ENCODE measurements around the gene CASKIN1.

Gene CASKIN1

GRCh38 chr16:2176047-2176446, 20.4 kb downstream of the CASKIN1 start:
- no peak for DNase-seq (ENCODE audit: low spot score)

GRCh38 chr16:2175454-2175853, 21.0 kb downstream of the CASKIN1 start:
- DNase-seq (ENCODE audit: low spot score): no peak

GRCh38 chr16:2174396-2175131, 21.8 kb downstream of the CASKIN1 start:
- DNase-seq (ENCODE audit: low spot score): peak; percentile 72

DNA sequence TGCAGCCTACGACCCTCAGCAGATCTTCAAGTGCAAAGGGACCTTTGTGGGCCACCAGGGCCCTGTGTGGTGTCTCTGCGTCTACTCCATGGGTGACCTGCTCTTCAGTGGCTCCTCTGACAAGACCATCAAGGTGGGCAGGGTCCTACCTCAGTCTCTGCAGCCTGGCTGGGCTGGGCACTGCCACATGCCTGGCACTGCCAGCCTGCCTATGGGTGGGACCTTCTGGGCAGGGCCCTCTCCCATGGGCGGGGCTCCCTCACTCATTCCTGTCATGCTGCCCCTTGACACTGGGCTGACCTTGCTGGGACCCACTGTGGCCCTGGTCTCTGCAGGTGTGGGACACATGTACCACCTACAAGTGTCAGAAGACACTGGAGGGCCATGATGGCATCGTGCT, 22.5 kb downstream of the CASKIN1 start:
- no peak for DNase-seq (ENCODE audit: low spot score)

- DNase-seq (ENCODE audit: low spot score): no peak
Observed at GRCh38 chr16:2173366-2173765, 23.0 kb downstream of the CASKIN1 start.

DNA sequence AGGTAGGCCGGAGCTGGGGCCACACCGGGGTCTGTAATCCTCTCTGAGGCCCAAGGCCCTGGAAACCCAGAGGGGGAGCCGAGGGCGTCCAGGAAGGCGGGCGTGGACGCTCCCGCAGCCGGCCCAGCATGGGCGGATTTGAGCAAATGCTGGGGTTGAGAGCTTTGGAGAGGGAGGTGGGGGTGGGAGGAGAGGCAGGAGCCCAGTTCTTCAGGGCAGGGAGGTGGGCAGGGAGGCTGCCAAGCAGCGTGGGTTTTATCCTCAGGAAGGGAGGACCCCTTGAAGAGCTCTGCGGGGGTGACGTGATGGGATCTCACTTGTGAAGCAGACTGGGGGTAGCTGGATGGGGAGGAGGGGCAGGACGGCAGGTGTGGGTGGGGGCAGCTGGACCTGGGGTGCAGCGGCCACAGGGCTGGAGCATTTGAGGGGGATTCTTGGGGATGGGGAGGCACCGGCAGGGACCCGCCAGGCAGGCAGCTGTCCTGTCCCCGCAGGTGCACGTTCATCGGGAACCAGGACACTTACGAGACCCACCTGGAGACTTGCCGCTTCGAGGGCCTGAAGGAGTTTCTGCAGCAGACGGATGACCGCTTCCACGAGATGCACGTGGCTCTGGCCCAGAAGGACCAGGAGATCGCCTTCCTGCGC, 23.6 kb downstream of the CASKIN1 start:
- no peak for DNase-seq (ENCODE audit: low spot score)

DNA sequence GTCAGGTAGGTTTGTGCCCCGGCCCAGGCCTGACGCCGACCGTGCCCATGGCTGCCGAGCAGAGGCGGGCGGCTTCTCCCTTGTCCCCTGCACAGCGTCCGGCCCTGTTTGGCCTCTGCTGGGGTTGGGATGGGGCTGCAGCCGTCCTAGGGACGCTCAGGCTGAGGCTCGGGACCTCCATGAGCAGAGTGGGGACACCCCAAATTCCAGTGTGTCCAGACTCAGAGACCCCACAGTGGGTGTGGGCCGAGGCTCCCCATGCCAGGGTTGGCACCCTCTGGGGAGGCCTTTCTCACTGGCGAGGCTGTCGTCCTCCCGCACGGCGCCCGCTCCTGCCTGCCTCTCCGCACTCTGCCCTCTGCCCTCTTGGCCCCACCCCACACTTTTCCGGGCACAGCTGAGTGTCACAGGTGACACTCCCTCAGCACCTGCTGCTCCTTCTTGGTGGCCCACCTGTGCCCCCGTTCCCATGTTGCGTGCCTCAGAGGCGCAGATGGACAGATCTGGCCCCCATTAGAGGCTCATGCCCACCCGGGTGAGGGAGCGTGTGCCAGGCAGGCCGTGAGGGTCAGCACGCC, 24.7 kb downstream of the CASKIN1 start:
- DNase-seq (ENCODE audit: low spot score): no peak

- DNase-seq (ENCODE audit: low spot score): no peak
Observed at GRCh38 chr16:2170587-2171435, 25.6 kb downstream of the CASKIN1 start.

GRCh38 chr16:2170080-2170479, 26.3 kb downstream of the CASKIN1 start:
- no peak for DNase-seq (ENCODE audit: low spot score)

DNA sequence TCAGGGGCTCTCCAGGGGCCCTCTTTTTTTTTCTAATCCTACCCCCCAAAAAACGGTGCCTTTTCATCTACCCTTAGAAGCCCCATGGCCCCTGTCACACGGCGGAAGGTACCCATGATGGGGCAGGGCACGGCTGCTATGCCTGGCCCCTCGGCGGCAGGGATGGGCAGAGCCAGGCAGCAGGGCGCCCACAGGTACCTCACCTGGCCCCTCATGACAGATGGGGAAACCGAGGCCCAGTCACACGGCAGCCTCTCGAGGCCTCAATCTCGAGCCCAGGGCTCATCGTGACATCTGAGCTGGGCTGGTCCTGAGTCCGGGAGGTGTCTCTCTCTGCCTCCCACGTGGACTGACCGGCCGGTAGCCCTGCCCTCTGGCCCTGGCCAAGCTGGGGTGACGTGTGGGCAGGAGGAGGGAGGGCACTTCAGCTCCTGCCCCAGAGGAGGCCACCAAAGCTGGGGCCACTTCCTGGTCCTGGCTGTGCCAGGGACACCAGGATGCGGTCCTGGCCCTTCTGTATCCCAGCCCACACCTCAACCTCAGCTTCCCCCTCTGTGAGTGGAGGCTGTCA, 29.3 kb downstream of the CASKIN1 start:
- DNase-seq (ENCODE audit: low spot score): no peak

- no peak for DNase-seq (ENCODE audit: low spot score)
Observed at GRCh38 chr16:2166263-2167067, 29.9 kb downstream of the CASKIN1 start.

DNA sequence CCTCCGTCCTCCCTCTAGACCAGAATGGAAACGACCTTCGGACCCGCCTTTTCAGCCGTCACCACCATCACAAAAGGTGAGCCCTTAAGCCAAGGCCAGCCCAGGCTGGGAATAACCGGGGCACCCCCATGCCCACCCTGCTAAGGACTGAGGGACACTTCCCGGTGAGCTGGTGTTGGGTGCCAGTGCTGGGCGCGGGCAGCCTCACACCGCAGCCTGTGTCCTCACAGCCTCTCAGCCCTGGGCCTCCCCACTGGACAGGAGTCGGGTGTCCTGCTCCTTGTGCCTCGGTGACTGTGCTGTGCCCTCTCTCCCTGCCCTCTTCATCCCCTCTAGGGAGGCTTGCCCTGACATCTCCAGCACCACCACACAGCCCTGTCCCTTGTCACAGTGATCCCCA, 30.5 kb downstream of the CASKIN1 start:
- no peak for DNase-seq (ENCODE audit: low spot score)

DNA sequence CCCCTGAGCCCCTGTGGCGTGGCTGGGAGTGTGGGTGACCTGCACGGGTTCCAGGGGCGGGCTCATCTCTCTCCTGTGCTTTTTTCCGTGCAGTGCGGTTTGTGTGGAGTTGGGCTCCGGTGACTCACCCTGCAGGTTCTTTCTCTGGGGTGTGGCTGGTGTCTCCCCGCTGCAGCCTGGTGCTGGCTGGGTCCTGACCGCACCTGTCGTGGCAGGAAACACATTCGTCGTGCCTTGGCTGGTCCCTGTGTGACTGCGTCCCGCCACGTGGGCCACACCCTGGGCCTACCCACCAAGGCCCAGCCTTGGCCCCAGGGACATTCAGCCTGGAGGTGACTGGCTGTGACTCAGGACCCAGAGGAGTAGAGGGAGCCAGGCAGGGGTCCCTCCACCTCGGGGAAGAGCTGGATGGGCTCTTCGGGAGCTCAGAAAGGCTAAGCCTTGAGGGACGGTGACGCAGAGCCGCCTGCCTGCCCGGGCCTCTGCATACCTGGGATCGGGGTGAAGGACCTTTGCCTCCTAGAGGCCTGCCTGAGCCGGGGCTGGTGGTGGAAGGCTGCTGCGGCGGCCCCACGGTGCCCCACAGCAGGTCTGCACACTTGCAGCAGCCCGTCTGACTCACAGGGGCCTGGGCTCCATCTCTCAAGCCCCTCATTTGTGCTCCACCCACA, 33.1 kb downstream of the CASKIN1 start:
- DNase-seq (ENCODE audit: low spot score): no peak

- DNase-seq (ENCODE audit: low spot score): no peak
Observed at GRCh38 chr16:2162676-2163118, 33.7 kb downstream of the CASKIN1 start.

GRCh38 chr16:2161911-2162310, 34.5 kb downstream of the CASKIN1 start:
- no peak for DNase-seq (ENCODE audit: low spot score)

GRCh38 chr16:2160915-2161551, 35.4 kb downstream of the CASKIN1 start:
- DNase-seq (ENCODE audit: low spot score): no peak

- DNase-seq (ENCODE audit: low spot score): peak; percentile 61
Observed at GRCh38 chr16:2159175-2159838, 37.1 kb downstream of the CASKIN1 start.

GRCh38 chr16:2158262-2158638, 38.2 kb downstream of the CASKIN1 start:
- DNase-seq (ENCODE audit: low spot score): no peak

DNA sequence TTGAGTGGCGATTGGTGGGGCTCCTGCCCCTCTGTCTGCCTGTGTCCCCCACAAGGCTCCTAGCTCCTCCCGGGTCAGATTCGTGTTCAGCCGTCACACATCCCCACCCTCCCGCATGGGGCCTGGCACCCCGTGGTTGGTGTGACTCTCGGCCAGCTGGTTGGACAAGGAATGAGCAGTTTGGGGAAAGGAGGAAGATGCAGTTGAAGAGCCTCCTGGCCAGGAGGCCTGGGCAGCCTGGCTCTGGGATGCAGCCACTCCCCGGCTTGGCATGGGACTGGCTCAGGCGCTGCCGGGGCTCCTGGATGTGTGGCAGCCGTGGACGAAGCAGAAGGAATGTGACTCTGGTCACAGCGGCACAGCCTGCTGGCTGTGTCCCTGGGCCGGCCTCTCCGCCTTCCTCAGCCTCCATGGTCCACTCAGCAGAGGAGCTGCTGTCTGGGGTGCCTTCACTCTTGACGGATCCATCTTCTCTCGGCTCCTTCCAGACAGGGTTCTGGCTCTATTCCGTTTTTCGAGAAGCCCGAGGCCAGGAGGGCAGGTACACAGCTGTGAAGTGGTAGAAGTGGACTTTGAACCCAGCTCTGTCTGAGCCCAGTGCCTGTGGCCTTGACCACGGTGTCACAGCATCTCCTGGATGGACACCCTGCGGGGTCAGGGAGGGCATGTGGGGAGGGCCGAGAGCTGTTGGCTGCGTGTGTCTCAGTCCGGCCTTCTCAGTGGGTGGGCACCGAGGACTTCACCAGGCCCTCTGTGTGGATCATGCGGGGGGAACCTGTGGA, 38.7 kb downstream of the CASKIN1 start:
- peak; percentile 29 for DNase-seq (ENCODE audit: low spot score)

All from cerebellar cortex (tissue), 1 donor.